Naive thymus-derived CD4-positive, alpha-beta T cell (primary cell): ENCODE data around the gene BCL6B. TPM values are rescaled to one million over a fixed set of nuclear protein-coding genes. Genes with fewer than 3 reads are reported as not detected.
"Not testable (repeated sequence)": the region's sequence is repeated elsewhere in the genome, so short reads cannot be mapped to it uniquely, and the experiment has no call there.

ENCODE experiments used
- ATAC-seq: fragments of 150-1000 bp; cut with Tn5 transposase; 2 replicates; pipeline ENCODE4 v1.10.0; 2021; ENCODE audit warnings: mild to moderate bottlenecking, moderate library complexity
- CTCF ChIA-PET: fragments of 350-600 bp; sonication (Branson Sonifier 250); formaldehyde crosslinking; loops from one replicate; lab custom pipeline; 2021; ENCODE audit warnings: antibody characterized with exemption; lab: Charles Lee
- POLR2A ChIA-PET: fragments of 350-600 bp; sonication (Branson Sonifier 250); formaldehyde crosslinking; loops from one replicate; lab custom pipeline; 2021; ENCODE audit warnings: antibody characterized with exemption, inconsistent platforms; lab: Charles Lee
- DNase-seq, 9 donors: peaks; one replicate each; pipeline versions ENCODE4 v3.0.0 to v3.0.0-alpha.2; 2020 to 2022; ENCODE audit warnings: mixed read lengths in 1 of 9
- H3K27ac ChIP-seq: one replicate; pipeline ENCODE4 v1.7.0; 2013; ENCODE audit warnings: mild to moderate bottlenecking, low read depth, low read length, moderate library complexity
- H3K27me3 ChIP-seq, 2 donors: one replicate each; pipeline ENCODE4 v1.7.0; 2013; ENCODE audit warnings: low read length in 2 of 2, mild to moderate bottlenecking in 2 of 2, moderate library complexity in 2 of 2; ENCODE audit not compliant: control insufficient read depth in 2 of 2, insufficient read depth in 2 of 2
- H3K36me3 ChIP-seq, 3 experiments: 1 replicate in 2 of 3; 2 replicates in 1 of 3; pipeline ENCODE4 v1.7.0; 2013; ENCODE audit warnings: low read length in 3 of 3, mild to moderate bottlenecking in 3 of 3, moderate library complexity in 1 of 3; ENCODE audit not compliant: insufficient read depth in 3 of 3, control insufficient read depth in 2 of 3
- H3K4me1 ChIP-seq, 2 donors: one replicate each; pipeline ENCODE4 v1.7.0; 2013; ENCODE audit warnings: low read length in 2 of 2, mild to moderate bottlenecking in 2 of 2, moderate library complexity in 1 of 2; ENCODE audit not compliant: control insufficient read depth in 2 of 2, insufficient read depth in 2 of 2
- H3K4me3 ChIP-seq: 2 replicates; pipeline ENCODE4 v1.7.0; 2013; ENCODE audit warnings: mild to moderate bottlenecking, low read length
- H3K9me3 ChIP-seq, 3 experiments: 1 replicate in 2 of 3; 2 replicates in 1 of 3; pipeline ENCODE4 v1.7.0; 2013; ENCODE audit warnings: low read length in 3 of 3; ENCODE audit not compliant: control insufficient read depth in 2 of 3
- H3K27ac Mint-ChIP-seq, 9 donors: one replicate each; pipeline ENCODE4 v1.8.0; 2020 to 2022; ENCODE audit warnings: mixed read lengths in 9 of 9, mild to moderate bottlenecking in 8 of 9, moderate library complexity in 5 of 9, inconsistent platforms in 2 of 9
- H3K27me3 Mint-ChIP-seq, 5 donors: one replicate each; pipeline ENCODE4 v1.8.0; 2021 to 2022; ENCODE audit warnings: mixed read lengths in 5 of 5, mild to moderate bottlenecking in 1 of 5
- H3K36me3 Mint-ChIP-seq, 5 donors: one replicate each; pipeline ENCODE4 v1.8.0; 2020 to 2022; ENCODE audit warnings: mixed read lengths in 5 of 5, mild to moderate bottlenecking in 3 of 5, inconsistent platforms in 1 of 5
- H3K4me1 Mint-ChIP-seq, 7 donors: one replicate each; pipeline ENCODE4 v1.8.0; 2020 to 2022; ENCODE audit warnings: mixed read lengths in 7 of 7, mild to moderate bottlenecking in 3 of 7, inconsistent platforms in 1 of 7
- H3K4me3 Mint-ChIP-seq, 10 donors: one replicate each; pipeline ENCODE4 v1.8.0; 2020 to 2022; ENCODE audit warnings: mild to moderate bottlenecking in 10 of 10, mixed read lengths in 10 of 10, moderate library complexity in 6 of 10, inconsistent platforms in 2 of 10
- H3K9me3 Mint-ChIP-seq, 11 donors: one replicate each; pipeline ENCODE4 v1.8.0; 2020 to 2022; ENCODE audit warnings: mixed read lengths in 11 of 11, mild to moderate bottlenecking in 4 of 11, inconsistent platforms in 1 of 11, moderate library complexity in 1 of 11
- intact Hi-C, 2 donors: fragments of 100-400 bp; cut with micrococcal nuclease; formaldehyde crosslinking; loops; one replicate each; pipeline ENCODE4 v1.15.1; 2023
- polyA plus RNA-seq, 2 donors: library from polyadenylated mRNA; unstranded; fragments of 300-500 nt; fragmentation: Illumina TruSeq; gene quantifications; one replicate each; pipeline ENCODE4 v1.2.3, GENCODE V29; 2021
- total RNA-seq, 6 experiments: library from RNA in 5 of 6; stranded (reverse) in 5 of 6; gene quantifications; 1 replicate in 5 of 6; 2 replicates in 1 of 6; pipeline ENCODE4 v1.2.3 and lab custom pipeline; 2021 to 2026

Gene BCL6B, protein sequence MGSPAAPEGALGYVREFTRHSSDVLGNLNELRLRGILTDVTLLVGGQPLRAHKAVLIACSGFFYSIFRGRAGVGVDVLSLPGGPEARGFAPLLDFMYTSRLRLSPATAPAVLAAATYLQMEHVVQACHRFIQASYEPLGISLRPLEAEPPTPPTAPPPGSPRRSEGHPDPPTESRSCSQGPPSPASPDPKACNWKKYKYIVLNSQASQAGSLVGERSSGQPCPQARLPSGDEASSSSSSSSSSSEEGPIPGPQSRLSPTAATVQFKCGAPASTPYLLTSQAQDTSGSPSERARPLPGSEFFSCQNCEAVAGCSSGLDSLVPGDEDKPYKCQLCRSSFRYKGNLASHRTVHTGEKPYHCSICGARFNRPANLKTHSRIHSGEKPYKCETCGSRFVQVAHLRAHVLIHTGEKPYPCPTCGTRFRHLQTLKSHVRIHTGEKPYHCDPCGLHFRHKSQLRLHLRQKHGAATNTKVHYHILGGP
- total RNA-seq: under 1 TPM in 1 of 5 experiments, not detected in 4; 0.70 TPM
- polyA plus RNA-seq: not detected
- total RNA-seq (lab: John Stamatoyannopoulos, UW): 0.94 reads per million

DNA sequence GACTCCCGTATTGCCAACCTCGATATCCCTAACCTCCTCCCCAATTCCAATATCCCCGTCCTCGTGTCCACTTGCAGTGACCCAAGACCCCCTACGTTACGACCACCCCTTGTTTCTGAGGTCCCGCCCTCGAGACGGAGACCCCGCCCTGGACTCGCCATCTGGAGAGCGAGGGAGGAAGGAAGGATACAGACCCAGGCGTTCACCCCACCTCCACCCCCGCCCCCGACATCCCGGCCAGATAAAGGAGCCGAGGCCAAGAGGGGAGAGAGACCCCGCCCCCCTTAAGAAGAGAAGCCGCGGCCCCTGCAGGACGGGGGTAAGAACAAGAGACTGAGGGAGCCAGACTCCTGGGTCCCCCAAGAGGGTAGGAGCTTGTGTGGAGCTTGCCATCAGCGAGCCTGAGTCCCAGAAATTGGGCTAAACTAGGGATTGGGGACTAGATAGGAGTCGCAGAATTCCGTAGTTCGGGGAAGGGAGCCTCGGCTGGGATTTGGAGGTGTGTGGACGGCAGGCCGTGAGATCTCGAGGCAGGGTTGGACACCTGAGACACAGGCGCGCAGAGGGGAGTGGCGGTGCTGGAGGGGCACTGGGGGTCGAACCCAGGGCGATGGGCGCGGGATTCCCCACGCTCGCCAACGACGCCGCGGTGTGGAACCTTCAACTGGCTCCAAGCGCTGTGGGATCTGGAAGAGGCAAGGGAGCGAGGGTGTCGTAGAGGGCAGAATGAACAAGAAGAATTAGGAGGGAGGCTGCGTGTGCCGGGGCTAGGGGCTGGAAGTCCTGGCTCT, at the start of gene BCL6B:
Gene BCL6B (plus strand): TSS at position 270 of the 791 bp plus-strand sequence. CDS start 622 bp downstream, outside the sequence.
- H3K9me3 ChIP-seq: no peaks in the 10 kb centered on the region
- peaks cover 21 to 23% of the 10 kb centered on the region in 2 donors for H3K4me1 ChIP-seq
- Mint-ChIP-seq H3K4me3 (peak within 1 kb of the TSS; percentile 73 to 84 (median 80)), H3K9me3 (no peaks in the 10 kb centered on the region), H3K4me1 (peaks cover 17 to 53% (median 28%) of the 10 kb centered on the region in 7 donors), H3K27me3 (no peaks in the 10 kb centered on the region), H3K36me3 (peaks cover 0 to 3% (median 0%) of the 10 kb centered on the region in 5 donors), H3K27ac (peak within 1 kb of the TSS; percentile 56 to 92 (median 82))
- H3K36me3 ChIP-seq: no peaks in the 10 kb centered on the region
- intact Hi-C loops: loop anchor here (1.0 to 10.0 kb wide), 7 partner anchors 9 to 552 kb away; partner anchors contain the start of gene CD68 (in 1 of the 2)
- POLR2A ChIA-PET: interaction anchor here (1.6 to 6.2 kb wide), 4 partner anchors 10 to 456 kb away, joined by 4 to 50 read pairs (median 10); partner anchors contain the start of genes RNASEK, SLC16A13 and ZBTB4
- peak within 1 kb of the TSS; percentile 52 for H3K27ac ChIP-seq
- DNase-seq (peak in 1 of 9 donors; percentile 31), ATAC-seq (no peak)
- H3K27me3 ChIP-seq: no peaks in the 10 kb centered on the region
- peak within 1 kb of the TSS; percentile 44 for H3K4me3 ChIP-seq
- CTCF ChIA-PET: interaction anchor here (1.0 to 2.8 kb wide), 5 partner anchors 12 to 112 kb away, joined by 3 to 38 read pairs (median 12); partner anchors contain the start of gene SLC16A13

DNA sequence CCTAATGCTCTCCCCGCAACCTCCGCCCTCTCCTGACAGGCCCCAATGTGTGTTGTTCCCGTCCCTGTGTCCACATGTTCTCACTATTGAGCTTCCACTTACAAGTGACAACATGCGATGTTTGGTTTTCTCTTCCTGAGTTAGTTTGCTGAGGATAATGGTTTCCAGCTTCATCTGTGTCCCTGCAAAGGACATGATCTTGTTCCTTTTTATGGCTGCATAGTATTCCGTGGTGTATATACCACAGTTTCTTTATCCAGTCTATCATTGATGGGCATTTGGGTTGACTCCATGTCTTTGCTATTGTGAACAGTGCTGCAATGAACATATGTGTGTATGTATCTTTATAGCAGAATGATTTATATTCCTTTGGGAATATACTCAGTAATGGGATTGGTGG, 43.4 kb upstream of the BCL6B start:
- H3K36me3 ChIP-seq, H3K9me3 ChIP-seq, H3K9me3 Mint-ChIP-seq, DNase-seq, H3K4me3 Mint-ChIP-seq, ATAC-seq, H3K4me1 ChIP-seq, H3K27me3 ChIP-seq, H3K36me3 Mint-ChIP-seq, H3K27me3 Mint-ChIP-seq, H3K27ac ChIP-seq, intact Hi-C loops, CTCF ChIA-PET, H3K4me3 ChIP-seq: not testable (repeated sequence)
- POLR2A ChIA-PET: interaction anchor here (0.6 kb wide), 1 partner anchor 25 kb away, joined by 3 read pairs; no protein-coding TSS in a partner anchor
- Mint-ChIP-seq H3K4me1 (peaks cover 1 to 20% (median 14%) of the 10 kb centered on the region in 7 donors), H3K27ac (peak overlapping the region in 1 of 9 donors; percentile 49)

DNA sequence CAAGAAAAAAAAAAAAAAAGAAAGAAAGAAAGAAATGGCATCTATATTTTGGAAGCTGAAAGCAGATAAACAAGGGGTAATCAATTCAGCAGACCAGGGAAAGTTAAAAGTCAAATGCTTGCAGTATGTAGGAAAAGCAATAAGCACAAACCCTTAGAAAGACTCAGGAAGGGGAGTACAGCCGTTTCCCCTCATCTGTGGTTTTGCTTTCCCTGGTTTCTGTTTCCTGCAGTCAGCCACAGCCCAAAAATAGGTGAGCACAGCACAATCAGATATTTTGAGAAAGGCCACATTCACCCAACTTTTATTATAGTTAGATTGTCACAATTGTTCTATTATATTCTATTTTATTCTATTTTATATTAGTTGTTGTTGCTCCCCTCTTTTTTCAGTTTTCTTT, 41.4 kb upstream of the BCL6B start:
- DNase-seq (no peak), ATAC-seq (no peak)
- Mint-ChIP-seq H3K4me1 (peaks cover 1 to 20% (median 14%) of the 10 kb centered on the region in 7 donors), H3K4me3 (peak overlapping the region in 8 of 10 donors; percentile 11 to 64 (median 53)), H3K27ac (no peak overlapping the region), H3K27me3 (peaks cover 0 to 4% (median 0%) of the 10 kb centered on the region in 5 donors), H3K36me3 (peaks cover 0 to 14% (median 4%) of the 10 kb centered on the region in 5 donors), H3K9me3 (peaks cover 0 to 6% (median 0%) of the 10 kb centered on the region in 11 donors)
- intact Hi-C loops: no loop called here
- H3K4me1 ChIP-seq: no peaks in the 10 kb centered on the region
- ChIA-PET CTCF (no interaction called here), POLR2A (no interaction called here)
- H3K27me3 ChIP-seq: no peaks in the 10 kb centered on the region
- no peaks in the 10 kb centered on the region for H3K36me3 ChIP-seq
- H3K9me3 ChIP-seq: no peaks in the 10 kb centered on the region
- no peak overlapping the region for H3K4me3 ChIP-seq
- no peak overlapping the region for H3K27ac ChIP-seq

DNA sequence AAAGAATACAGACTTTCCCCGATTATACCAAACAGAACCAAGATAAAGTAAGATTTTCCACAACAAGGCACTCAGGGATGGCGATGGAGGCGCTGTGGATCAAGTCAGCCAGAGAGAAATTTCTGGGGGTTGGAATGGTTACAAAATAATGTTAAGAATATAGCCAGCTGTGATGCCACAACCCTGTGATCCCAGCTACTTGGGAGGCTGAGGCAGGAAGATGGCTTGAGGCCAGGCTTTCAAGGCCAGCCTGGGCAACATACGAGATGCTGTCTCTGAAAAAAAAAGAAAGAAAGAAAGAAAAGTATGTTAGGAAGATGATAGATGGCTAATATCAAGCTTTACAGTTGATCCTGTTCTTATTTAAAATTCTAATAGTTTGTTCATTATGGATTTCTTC, 37.6 kb upstream of the BCL6B start:
- ATAC-seq (no peak), DNase-seq (no peak)
- Mint-ChIP-seq H3K9me3 (no peaks in the 10 kb centered on the region), H3K4me1 (peaks cover 1 to 20% (median 14%) of the 10 kb centered on the region in 7 donors), H3K27me3 (peaks cover 0 to 2% (median 0%) of the 10 kb centered on the region in 5 donors), H3K36me3 (peaks cover 0 to 11% (median 0%) of the 10 kb centered on the region in 5 donors), H3K27ac (no peak overlapping the region), H3K4me3 (no peak overlapping the region)
- Histone ChIP-seq H3K4me3 (no peak overlapping the region), H3K27ac (no peak overlapping the region), H3K4me1 (no peaks in the 10 kb centered on the region), H3K27me3 (no peaks in the 10 kb centered on the region), H3K9me3 (no peaks in the 10 kb centered on the region), H3K36me3 (no peaks in the 10 kb centered on the region)
- ChIA-PET POLR2A (no interaction called here), CTCF (interaction anchor here (1.2 kb wide), 1 partner anchor 19 kb away, joined by 8 read pairs; no protein-coding TSS in a partner anchor)
- intact Hi-C loops: no loop called here

DNA sequence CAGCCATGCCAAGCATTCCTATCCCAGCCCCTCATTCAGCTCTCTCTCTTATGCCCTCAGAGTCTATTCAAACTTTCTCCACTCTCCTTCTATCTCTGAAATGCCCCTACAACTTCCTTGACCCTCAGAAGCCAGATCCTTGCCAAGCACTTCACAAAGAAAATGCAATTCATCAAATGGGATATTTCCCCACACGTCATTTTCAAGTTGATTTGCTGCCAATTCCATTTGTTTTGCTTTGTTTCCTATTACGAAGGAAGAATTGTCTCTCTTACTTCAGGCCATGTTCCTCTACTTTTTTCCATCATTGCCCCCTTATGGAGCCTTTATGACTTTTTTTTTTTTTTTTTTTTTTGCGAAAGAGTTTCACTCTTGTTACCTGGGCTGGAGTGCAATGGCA, 36.2 kb upstream of the BCL6B start:
- peaks cover 0 to 11% (median 0%) of the 10 kb centered on the region in 5 donors for H3K36me3 Mint-ChIP-seq
- CTCF ChIA-PET: interaction anchor here (1.0 kb wide), 1 partner anchor 34 kb away, joined by 4 read pairs; no protein-coding TSS in a partner anchor
- no peak overlapping the region for H3K4me3 Mint-ChIP-seq

DNA sequence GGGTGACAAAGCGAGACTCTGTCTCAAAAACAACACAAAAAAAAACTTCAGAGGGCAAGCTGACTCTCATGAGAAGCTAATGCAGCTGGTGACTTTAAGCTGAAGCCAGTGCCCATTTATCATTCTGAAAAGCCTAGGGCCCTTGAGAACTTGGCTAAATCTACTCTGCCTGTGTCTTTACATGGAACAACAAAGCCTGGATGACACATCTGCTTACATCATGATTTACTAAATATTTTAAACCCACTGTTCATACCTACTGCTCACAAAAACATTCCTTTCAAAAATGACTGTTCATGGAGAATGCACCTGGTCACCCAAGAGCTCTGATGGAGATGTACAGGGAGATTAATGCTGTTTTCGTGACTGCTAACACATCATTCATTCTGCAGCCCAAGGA, 33.1 kb upstream of the BCL6B start:
- POLR2A ChIA-PET: no interaction called here

More for the DNA sequence above, 36.2 kb upstream of the BCL6B start:
- no peak for DNase-seq
- H3K27ac Mint-ChIP-seq: no peak overlapping the region
- no peak overlapping the region for H3K4me3 ChIP-seq
- POLR2A ChIA-PET: interaction anchor here (0.9 kb wide), 1 partner anchor 72 kb away, joined by 3 read pairs; no protein-coding TSS in a partner anchor
- no peaks in the 10 kb centered on the region for H3K36me3 ChIP-seq
- H3K9me3 Mint-ChIP-seq: no peaks in the 10 kb centered on the region
- H3K27ac ChIP-seq: no peak overlapping the region
- H3K4me1 ChIP-seq: no peaks in the 10 kb centered on the region
- H3K27me3 Mint-ChIP-seq: no peaks in the 10 kb centered on the region
- peaks cover 0 to 7% (median 3%) of the 10 kb centered on the region in 7 donors for H3K4me1 Mint-ChIP-seq
- no peaks in the 10 kb centered on the region for H3K9me3 ChIP-seq
- H3K27me3 ChIP-seq: no peaks in the 10 kb centered on the region
- no peak for ATAC-seq
- intact Hi-C loops: no loop called here

More for the DNA sequence above, 33.1 kb upstream of the BCL6B start:
- ATAC-seq (no peak), DNase-seq (no peak)
- Mint-ChIP-seq H3K4me3 (no peak overlapping the region), H3K27ac (peak overlapping the region in 1 of 9 donors; percentile 21), H3K36me3 (peaks cover 0 to 10% (median 0%) of the 10 kb centered on the region in 5 donors), H3K4me1 (peaks cover 0 to 5% (median 0%) of the 10 kb centered on the region in 7 donors), H3K9me3 (no peaks in the 10 kb centered on the region), H3K27me3 (no peaks in the 10 kb centered on the region)
- Histone ChIP-seq H3K9me3 (no peaks in the 10 kb centered on the region), H3K4me3 (no peak overlapping the region), H3K27ac (no peak overlapping the region), H3K36me3 (no peaks in the 10 kb centered on the region), H3K4me1 (no peaks in the 10 kb centered on the region), H3K27me3 (no peaks in the 10 kb centered on the region)
- intact Hi-C loops: no loop called here
- CTCF ChIA-PET: interaction anchor here (1.0 kb wide), 1 partner anchor 76 kb away, joined by 4 read pairs; no protein-coding TSS in a partner anchor
